HG03432 (cell line): ENCODE measurements around the gene KCTD12.

Experiments used
- ATAC-seq: cut with Tn5 transposase; IDR thresholded peaks from one replicate; pipeline ENCODE4 v1.9.1; 2021; ENCODE audit warnings: mild to moderate bottlenecking, moderate library complexity; ENCODE audit not compliant: unreplicated experiment

The KCTD12 gene

DNA sequence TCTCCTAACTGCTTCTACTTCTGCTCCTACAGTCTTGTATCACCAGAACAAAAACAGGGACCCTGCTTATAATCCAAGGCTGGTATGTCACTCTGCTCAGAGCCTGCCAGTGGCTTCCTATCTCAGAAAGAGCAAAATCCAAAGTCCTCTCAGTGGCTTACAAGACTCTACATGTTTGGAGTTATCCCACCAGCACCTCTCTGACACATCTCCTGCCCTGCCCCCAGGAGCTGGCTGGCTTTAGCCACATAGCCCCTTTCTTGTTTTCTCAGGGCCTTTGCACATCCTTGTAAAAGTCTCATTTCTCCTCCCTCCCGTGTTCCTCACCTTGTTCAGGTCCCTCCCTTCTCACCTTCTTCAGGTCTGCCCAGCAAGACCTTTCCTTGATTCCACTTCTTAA lies 2.2 kb upstream of the KCTD12 start:
- no peak for ATAC-seq

DNA sequence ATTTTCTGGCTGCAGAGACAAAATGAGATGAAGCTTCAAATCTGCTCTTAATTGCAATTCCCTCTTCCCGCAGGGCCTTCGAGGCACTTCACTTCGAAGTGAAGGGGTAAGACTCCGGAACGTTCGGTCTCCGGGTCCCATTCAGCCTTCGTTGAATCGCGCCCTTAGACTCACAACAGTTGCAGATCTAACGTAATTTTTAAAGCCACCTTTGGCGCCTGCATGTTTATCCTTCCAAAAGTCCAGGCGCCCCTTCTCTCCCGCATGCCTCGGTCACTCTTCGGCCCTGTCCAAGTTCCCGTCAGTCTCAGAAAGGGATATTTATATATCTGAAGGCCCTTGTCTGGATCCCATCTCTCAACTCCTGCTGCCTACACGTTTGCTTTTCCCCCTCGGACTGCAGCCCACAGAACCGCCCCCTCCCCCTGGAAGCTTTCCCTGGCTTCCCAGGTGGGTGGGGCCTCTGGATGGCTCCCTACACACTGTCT lies 915 bp upstream of the KCTD12 start:
- no peak for ATAC-seq

DNA sequence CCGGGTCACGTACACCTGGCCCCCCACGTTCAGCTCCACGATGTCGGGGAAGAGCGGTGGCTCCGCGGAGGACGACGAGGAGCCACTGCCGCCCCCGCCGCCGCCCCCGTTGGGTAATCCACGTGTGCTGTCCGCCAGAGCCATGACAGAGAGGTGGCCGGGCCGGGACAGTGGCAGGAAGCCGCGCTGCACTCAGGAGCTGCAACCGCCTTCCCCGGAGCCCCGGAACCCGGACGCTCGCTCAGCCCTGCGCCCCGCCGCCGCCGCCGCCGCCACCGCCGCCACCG lies 257 bp downstream of the KCTD12 start:
- no peak for ATAC-seq

DNA sequence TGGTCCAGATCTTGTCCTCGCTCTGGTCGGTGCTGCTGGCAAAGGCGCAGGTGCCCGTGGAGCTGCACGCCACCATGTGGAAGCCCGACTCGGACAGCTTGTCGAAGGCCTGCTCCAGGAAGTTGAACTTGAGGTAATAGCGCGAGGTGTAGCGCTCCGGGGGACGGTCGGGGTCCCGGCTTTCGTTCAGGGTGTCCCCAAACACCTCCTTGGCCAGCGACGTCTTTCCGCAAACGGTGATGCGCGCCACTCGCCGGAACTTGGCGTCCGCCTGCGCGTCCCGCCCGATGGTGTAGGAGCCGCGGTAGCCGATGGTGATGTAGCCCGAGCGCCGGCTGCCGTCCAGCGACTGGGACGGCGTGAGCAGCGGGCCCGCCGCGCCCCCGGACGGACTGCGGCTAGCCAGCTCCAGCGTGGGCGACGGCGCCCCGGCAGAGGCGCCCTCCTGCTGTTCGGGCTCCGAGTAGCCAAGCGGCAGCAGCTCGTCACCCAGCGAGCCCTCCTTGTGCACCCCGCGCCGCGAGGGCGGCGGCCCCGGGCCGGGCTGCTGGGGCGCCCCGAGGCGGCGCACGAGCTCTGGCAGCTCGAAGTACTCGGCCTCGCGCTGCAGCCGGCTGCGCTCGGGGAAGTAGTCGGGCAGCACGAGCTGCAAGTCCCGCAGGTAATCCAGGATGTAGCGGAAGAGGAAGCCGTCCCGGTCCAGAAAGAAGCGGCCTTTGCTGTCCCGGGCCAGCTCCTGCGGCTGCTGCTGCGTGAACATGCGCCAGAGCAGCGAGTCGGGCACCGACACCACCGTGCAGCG lies 801 bp downstream of the KCTD12 start:
- ATAC-seq, result peak; percentile 50

DNA sequence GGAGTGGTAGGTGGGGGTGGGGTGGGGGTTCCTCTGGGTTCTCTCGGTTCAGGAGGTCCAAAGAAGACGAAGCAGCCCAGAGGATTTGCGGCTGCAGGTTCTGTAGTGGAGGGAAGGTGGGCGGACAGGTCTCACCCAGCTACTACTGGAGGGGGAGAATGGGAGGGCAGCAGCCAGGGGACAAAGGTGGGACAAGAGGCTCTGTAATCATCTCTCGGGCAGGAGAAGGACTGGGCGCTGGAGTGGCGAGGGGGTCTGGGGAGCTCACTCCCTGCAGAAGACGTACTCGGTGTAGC lies 1.4 kb downstream of the KCTD12 start:
- ATAC-seq, result no peak

DNA sequence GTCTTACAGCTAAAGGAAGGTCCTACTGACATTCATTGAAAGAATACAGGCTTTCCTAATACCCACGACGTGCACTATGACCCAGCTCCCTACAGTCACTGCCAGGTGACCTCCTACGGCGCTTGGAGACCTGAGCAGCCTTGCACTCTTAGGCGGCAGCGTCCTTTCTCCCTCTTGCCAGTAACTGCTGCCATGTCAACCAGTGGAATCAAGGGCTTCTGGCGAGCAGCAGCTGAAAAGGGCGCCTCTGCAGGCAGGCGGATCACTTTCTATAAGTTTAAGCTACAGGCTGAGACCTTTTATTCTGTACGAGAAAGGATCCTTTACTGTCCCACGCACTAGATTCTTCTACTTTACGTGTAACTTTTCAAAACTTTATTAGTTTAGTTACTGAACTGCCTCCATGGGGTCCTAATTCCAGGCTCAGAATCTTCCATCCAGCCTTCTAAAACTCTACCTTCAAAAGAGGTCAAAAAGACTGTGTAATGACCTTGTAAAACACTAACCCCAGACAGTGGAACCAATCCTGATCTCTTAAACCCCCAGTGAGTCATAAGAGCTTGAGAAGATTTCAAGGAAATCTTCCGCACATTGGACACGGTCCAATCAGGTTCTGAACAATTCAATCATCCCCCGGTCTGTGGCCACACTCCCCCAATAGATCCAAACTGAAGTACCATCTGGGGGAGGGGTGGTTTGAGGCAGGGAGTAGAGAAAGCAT lies 1.9 kb downstream of the KCTD12 start:
- ATAC-seq, result no peak

DNA sequence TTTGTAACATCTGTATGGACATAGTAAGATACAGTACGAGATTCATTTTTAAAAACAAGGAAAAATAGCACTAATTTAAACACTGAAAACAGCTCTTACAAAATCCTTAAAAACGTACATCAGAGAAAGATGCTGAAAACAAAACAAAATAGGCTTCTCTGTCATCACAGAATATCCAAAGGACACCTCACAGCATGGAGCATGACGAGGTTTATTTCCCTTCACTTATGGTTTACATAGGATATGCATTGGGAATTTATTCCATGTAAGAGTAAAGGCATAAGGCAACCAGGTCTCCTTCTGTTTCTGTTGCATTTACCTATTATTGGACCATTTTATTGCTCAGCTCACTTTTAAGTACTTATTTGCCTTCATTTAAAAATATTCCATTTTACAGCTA lies 3.0 kb downstream of the KCTD12 start:
- no peak for ATAC-seq

DNA sequence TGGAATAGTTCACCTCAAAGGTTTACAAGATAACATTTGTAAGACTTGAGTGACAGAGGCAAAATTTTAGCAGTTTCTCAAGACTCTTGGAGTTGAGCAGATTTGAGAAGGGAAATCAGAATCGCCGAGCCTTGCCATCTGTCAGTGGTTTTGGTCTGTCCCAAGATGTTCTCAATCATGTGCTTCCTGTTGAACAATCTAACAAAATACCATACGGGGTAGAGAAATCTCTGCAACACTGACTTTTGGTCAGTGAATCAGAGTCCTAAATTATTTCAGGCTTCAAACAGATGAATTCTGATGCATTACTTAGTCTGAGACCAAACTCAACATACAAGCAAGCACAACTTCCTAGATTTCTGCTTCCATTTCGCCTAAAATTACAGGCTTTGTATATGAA lies 3.8 kb downstream of the KCTD12 start:
- ATAC-seq, result no peak

DNA sequence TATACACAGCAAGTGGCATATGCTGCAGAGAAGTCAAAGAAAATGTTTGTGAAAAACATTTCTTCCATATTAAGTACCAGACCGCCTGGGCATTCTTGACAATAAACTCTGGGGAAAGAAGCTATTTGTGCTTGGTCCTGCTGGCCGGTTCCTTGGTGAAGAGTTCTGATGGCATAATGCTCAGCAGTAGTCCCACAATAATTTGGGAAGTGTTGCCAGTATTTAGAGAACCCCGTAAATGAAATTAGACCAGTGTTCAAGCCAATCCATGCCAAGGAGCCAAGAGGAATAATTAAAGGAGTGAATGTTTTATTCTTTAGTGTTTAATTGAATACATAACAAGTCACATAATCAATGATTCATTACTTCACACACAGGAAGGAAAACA lies 6.3 kb downstream of the KCTD12 start:
- peak; percentile 27 for ATAC-seq

DNA sequence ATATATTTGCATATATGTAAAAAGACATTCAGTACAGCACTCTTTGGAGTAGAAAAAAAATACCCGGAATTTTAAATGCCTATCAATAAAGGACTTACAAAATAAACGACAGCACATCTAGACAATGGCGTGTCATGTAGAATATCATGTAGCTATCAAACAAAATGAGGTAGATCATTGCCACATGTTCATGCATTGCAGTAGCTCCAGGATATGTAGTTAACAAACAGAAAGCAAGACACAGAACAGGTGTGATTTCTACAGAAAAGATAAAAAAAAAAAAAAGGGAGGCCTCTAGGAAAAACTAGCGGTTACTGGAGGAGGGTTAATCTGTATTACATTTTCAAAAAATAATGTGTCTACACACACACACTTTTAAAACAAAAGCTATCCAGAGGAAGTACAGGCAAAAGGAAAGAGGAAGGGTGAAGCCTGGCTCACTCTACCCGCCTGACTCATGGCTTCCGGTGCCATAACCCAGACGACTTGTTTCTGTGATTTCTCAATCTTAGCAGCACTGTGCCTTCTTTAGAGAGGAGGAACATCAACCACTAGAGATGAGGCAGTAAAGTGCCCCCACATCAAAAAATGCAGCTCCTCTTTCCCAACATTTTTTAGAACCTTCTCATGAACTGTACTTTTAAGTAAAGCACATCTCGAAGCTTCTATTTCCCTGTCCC lies 6.9 kb downstream of the KCTD12 start:
- peak; percentile 97 for ATAC-seq

DNA sequence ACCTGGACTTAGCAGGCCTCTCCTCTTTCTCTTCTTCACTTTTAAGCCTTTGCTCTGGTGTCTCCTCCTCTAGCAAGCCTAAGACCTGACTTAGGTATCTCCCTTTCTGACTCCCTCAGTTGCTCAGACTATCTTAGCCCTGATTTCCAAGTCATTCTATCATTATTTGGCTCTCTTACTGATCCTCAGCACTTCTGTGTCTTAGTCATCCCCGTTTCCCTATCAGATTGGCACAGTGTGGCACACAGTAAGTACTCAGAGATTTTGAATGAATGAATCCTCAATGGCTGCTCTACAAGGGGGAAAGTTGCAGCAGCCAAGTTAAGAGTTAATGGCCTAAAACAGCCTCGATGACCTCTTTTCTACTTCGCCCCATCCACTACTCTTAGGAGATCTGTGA lies 8.2 kb downstream of the KCTD12 start:
- ATAC-seq, result no peak

DNA sequence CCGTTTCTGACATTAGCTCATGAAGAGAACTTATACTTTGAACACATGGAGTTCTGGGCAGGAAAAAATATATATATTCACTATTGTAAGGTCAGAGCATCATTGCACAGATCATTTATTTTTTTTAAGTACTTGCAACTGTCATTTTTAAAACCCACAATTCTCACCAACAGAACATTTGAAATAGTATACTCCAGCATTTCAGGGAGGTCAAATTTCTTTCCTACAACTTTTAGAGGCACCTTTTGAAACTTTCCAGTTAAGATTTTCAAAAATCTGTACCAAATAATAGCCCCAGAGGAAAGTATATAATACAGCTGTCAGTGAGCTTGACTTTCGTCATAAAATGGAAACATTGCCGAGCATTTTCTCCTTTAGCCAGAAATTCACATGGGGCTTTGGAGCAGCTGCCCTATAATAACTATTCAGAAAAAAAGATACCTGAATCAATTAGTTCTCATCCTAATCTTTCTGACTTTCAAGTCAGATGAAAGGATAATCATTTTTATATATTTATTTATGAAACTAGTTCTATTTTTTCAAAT lies 10.9 kb downstream of the KCTD12 start:
- ATAC-seq, result no peak

DNA sequence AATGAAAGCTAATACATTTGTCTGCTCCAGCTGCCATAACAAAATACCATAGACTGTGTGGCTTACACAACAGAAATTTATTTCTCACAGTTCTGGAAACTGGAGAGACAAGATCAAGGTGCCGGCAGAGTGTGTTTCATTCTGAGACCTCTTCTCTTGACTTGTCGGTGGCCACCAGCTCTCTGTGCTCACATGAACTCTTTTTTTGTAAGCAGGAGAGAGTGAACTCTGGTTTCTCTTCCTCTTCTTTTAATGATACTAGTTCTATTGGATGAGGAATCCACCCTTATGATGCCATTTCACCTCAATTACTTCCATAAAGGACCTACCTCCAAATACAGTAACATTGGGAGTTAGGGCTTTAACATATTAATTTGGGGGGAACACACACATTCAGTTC lies 11.7 kb downstream of the KCTD12 start:
- ATAC-seq, result peak; percentile 88

DNA sequence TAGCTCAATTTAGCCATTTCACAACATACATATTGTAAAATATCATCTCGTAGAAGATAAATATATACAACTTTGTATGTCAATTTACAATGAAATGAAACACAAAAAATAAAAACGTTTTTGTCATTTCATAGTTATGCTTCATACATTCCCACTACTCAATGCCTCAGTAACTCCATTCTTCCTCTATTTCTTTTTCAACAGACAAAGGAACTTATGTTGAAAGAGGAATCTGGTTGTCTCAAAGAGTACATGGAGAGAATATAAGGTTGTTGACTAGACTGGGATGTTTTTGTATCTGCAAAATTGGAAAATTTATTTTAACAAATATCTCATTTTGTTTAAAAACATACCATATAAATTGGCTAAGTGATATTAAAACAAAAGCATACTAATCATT lies 12.8 kb downstream of the KCTD12 start:
- ATAC-seq, result no peak

DNA sequence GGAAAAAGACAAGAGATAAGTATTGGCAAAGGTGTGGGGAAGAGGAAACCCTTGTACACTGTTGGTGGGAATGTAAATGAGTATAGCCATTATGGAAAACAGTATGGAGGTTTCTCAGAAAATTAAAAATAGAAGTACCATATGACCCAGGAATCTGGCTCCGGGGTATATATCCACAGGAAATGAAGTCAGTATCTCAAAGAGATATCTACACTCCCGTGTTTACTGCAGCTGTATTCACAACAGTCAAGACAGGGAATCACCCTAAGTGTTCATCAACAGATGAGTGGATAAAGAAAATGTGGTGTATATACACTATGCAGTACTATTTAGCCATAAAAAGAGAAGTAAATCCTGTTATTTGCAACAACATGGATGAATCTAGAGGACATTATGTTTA lies 13.5 kb downstream of the KCTD12 start:
- no peak for ATAC-seq

DNA sequence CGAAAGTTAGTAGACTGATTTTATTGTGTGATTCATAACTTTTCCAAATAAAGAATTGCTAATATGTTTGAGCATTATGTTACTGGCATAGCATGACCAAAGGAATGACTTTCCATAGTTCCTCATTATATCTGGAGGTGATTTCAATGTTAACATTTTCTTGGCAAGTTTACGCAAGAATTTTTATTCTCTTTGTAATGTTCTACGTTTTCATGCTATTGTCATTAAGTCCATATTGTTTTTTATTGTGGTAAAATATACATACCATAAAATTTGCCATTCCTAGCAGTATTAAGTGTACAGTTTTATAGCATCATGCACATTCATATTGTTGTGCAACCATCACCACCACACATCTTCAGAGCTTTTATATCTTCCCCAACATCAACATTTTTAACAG lies 14.8 kb downstream of the KCTD12 start:
- no peak for ATAC-seq

DNA sequence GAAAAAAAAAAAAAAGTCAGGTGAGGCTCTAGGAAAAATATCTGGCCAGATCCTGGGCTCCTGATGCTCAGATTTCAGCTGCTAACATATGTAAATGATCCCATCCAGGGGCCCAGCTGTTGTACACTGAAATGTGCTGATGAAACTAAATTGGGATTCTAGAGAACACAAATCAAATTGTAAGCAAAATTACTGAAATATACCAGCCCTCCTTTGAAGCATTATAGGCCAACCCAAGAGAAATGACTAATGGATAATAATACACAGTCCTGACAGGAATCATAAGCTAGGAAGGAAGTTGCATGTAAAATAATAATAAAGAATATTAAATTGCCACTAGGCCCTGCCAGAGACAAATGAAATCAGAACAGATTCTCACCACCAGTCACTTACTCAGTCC lies 17.8 kb downstream of the KCTD12 start:
- no peak for ATAC-seq

DNA sequence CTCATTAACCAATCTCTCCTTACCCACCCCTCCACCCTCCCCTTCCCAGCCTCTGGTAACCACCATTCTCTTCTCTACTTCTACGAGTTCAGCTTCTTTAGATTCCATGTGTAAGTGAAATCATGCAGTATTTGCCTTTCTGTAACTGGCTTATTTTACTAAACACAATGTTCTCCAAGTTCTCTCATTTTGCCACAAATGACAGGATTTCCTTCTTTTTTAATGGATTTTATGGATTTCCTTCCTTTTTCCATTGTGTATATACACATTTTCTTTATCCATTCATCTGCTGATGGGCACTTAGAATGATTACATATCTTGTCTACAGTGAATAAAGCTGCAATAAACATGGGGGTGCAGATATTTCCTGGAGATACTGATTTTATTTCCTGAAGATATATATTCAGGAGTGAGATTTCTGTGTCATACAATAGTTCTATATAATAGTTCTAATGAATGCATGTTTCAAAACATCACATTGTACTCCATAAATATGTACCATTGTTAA lies 20.2 kb downstream of the KCTD12 start:
- ATAC-seq, result no peak

DNA sequence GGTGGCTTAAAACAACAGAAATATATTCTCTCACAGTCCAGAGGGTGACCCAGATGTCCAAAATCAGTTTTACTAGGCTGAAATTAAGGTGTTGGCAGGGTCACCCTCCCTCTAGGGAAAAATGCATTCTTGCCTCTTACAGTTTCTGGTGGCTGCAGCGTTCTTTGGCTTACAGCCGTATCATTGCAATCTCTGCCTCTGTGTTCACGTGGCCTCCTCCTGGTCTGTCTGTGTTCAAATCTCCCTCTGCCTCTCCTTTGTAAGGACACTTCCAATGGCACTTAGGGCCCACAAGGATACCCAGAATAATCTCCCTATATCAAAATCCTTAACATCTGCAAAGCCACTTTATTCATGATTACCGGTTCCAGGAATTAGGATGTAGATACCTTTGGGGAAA lies 21.1 kb downstream of the KCTD12 start:
- ATAC-seq, result no peak

DNA sequence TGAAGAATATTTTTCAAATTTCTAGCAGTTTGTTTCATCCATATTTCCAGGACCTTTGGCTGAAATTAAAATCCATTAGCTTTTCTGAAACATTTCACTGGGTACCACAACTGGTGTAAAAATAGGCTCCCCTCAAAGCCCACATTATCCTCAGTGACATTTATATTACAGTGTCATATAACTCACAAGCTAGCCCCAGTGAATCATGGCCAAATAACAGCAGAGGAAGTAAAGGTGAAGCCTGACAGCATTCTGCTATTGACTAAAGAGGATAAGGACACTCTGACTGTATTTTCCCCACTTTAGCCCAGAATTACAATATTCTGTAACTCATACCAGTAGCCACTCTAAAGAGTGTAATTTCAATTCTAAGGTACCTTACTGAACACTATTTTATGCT lies 21.9 kb downstream of the KCTD12 start:
- ATAC-seq, result no peak

DNA sequence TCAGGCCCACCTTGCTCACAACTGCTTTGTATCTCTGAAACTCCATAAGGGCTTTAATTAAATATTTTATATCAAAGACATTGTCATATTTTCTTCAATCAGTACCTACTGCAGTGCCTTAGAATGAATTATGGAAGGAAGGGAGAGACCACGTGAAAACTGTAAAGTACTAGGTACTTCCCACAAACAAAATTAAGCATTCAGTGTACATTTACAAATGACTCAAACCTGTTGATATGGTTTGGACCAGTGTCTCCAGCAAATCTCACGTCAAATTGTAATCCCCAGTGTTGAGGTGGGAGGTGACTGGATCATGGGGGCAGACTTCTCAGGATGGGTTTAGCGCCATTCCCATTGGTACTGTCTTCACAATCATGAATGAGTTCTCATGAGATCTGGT lies 23.2 kb downstream of the KCTD12 start:
- ATAC-seq, result peak; percentile 52

DNA sequence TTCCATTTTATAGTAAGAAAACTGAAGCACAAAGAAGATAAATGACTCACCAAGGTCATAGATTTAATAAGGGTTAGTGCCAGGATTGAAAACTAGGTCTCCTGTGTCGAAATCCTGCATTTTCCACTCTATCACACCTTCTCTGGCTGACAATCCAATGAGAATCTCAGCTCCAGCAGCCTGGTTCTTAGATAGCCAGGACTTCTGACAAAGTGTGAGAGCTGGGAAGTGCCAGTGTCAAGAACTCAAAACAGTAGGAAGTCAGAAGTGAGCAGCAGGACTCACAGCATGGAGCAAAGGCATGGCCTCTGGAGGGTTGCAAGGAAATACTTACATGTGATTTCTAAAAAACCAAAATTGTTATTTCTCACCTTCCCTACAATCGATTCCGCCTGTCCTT lies 24.3 kb downstream of the KCTD12 start:
- no peak for ATAC-seq
